Limb (tissue), 2 donors: ENCODE measurements around the gene CCDC6.

Source experiments
- DNase-seq, 2 donors: peaks; one replicate each; pipeline ENCODE4 v3.0.0-alpha.2; 2016; ENCODE audit errors: extremely low spot score in 2 of 2

Gene CCDC6

DNA sequence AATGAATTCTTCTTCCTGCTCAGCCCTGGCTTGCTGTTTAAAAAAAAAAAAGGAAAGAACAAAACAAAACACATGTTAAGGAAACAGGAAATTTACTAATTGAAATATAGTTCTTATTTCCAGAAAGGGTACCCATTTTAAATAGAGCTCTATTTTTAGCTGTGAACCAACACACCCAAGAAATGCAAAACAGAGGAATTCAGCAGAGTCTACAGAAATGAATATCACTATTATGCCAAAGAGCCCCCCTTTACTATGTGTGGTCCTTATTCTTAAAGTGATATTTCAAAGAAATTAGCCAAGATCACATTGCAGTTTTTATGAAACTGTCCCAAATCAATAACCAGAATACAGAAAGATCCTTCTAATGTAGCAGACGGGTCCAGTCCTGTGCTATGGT, 53.7 kb downstream of the CCDC6 start:
- DNase-seq, result no peak

DNA sequence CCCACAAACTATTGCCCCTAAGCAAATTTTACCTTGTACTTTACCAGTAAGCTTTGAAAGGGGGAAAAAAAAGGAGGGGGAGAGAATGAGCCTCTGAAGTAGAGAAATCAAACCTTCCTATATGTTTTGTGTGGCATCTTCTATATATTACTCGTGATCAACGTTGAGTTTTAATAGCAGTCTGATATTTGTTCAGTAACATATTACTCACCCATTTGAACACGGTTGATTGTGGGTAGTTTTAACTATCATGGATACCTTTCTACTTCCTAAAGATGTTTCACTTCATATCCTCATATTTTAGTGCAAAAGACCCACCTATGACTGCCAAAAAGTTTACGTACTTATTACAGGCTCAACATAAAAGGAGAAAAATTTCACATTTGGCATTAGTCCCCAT, 54.5 kb downstream of the CCDC6 start:
- DNase-seq, result no peak

GRCh38 chr10:59847888-59848287, 58.5 kb downstream of the CCDC6 start:
- DNase-seq, result no peak

DNA sequence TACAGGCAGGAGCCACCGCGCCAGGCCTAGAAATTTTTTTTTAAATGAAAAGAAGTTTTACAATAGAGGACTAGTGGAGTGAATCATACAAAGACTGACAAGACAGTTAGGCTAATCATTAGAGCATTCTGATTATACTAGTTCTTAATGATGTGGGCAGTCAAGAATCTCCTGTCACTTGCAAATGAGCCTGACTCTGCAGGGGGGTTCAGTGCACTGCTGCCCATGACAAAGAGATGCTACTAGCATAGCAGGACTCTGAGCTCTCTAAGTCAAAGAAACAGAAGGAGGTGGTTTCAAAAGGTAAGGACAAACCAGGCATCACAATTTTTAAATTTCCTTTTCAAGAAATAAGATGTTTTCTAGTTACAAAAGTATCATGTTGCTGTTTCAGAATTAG, 59.0 kb downstream of the CCDC6 start:
- no peak for DNase-seq

DNA sequence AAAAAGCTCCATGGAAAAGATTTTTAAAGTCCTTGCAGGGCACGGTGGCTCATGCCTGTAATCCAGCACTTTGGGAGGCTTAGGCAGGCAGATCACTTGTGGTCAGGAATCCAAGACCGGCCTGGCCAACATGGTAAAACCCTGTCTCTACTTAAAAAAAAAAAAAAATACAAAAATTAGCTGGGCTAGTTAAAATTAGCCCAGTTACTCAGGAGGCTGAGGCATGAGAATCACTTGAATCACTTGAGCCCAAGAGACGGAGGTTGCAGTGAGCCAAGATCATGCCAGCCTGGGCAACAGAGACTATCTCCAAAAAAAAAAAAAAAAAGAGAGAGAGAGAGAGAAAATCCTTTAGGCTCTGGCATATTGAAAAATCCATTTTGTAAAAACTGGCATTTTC, 61.9 kb downstream of the CCDC6 start:
- DNase-seq, result no peak

DNA sequence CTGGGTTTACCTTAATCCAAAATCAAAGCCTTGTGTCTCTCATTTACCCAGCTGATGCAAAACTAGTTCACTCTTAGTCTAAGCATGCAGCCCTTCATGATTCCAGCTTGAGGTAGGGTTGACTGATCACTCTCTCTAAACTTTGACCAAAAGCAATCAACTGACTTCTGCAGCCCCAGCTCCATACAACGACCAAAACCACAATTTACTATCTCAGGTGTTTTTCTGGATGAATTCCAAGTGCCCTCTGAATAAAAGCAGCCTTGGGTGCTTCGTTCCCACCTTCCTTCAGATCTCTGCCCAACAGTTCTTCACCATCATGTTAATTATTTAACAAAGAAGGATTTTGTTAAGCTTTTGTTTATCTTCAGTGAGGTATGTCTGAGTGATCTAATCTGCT, 62.6 kb downstream of the CCDC6 start:
- DNase-seq, result no peak

DNA sequence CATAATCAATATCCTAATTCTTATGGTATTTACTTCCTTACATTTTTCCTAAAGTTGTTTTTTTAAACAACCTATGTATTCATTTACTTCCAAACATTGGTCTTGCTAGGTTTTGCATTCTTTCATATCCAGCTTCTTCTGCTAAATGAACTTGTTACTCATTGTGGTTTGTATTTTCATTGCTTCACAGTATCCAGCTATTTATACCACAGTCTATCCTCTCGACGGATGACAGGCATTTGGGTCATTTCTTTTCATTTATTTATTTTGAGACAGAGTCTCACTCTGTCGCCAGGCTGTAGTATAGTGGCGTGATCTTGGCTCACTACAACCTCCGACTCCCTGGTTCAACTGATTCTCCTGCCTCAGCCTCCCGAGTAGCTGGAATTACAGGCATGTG, 66.8 kb downstream of the CCDC6 start:
- DNase-seq, result no peak

DNA sequence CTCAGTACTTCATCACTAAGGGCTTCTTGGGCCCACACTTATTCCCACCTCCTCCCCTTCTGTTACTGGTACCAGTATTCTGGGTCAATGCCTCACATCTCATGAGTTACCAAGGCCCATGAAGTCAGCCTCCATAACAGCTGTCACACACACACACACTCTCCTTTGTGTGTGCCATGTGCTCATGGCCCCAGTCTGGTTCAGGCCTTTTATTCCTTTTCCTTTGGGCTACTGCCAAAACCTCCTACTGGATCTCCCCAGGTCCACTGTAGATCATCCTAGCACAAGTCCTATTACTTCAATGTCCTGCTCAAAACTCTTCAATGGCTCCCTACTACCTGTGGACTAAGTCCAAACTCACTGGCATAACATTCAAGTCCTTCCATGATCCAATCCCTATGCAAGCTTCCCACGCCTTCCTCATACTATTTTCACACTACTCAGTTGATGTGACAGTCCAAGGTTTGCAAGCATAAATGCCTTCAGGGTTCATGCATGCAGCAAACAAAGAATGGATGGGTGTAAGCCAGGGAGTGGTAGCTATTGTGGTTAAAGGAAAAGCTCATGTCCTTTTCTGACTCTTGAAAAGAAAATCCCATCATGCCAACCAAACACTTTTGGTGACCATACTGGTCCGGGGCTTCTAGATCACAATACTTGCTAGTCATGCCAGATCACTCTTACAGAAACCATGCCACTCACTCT, 68.1 kb downstream of the CCDC6 start:
- no peak for DNase-seq

DNA sequence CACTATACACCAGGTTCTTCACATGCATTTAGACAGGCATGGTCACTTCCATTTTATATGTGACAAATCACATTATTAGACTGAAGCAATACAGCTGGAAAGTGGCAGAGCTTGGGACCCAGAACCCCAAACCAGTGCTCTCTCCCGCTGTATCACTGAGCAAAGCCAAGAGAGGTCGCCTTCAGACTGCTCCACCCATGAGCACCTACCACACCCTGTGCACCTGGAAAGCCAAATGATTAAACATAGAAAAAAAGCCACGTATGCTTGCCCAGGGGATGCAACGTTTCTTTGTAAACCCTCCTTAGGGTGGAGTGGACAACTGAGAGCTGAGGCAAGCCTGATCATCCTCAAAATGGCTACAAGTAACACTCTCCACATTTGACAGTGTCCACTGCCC, 72.5 kb downstream of the CCDC6 start:
- no peak for DNase-seq

GRCh38 chr10:59832506-59832905, 73.8 kb downstream of the CCDC6 start:
- DNase-seq, result no peak

DNA sequence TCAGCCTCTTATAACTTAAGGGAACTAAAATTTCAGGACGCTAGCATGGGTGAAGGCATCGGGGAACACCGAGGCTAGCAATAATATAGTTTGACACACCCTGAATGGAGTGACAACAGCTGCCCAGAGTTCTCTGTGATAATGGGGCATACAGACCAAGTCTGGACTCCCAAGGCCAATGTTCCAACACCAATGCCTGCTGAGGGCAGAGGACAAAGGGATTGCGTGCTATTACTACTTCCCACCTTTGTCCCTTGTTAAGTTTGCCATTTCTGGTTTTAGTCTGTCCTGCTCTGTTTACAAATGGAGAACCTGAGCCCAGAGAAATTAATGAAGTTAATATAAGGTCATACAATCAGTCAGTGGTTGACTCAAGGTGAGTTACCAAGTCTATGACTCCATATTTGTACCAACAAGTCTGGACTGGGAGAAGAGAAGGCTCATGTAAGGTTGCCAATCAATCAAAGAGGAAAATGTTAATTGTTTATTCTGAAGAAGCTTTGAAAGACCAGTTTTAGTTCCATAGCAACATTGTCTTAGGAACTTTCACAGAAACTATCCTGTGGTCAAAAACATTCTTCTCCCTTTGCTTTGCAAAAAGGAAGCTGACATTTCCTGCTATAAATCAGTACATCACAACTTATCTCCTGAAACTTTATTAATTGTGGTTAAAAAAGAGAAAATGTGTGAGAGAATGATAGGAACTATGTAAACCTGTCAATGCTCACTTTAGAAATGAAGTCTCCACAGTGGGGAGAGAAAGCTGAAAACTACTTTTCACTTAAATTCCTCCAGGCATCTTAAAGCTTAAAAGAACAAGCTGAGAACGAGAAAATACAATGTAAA, 74.5 kb downstream of the CCDC6 start:
- DNase-seq, result no peak

DNA sequence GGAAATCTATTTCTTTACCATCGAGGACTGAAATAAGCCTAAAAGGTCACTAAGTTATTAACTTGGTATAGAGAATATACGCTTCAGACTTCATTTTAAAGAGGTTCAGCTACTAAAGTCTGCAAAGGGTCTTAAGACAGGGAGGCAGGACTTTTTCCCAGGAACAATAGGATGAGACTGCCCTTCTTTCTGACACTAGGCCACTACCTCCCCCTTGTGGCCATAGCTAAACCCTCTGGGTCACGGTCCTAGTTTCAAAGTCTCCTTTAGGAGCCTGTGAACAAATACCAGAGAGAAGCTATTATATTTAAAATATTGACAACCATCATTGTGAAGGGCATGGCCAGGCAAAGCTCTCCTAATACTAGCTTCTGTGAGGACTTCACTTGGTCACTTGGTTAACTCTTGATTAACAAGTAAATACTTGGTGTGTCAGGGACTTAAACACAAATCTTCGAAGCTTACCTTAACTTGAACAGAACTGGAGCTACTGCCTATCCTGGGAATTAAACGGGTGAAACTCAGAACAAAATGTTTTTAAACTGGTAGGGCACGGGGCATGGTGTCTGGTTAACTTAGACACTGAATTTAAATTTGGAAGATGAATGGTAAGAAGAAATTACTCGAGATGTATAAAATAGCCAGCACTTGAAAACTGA, 75.6 kb downstream of the CCDC6 start:
- DNase-seq, result peak; percentile 30 to 46

- no peak for DNase-seq
Measured at GRCh38 chr10:59829601-59830000, 76.8 kb downstream of the CCDC6 start.

DNA sequence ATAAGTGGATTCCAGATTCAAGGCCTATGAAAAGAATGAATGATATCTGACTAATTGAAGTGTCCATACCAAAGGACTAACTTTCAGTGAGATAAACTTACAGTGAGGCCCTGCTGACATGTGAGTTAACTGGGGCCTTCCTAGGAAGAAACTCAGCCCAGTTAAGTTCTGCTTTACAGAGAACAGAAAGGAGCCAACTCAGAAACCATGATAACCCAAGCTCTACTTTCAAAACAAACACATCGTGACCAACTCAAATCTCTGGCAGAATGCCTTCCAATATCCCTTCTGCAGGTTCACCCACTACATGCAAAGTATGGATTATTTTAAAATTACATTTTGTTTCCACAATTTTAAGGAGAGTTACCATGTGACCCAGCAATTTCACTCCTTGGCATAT, 77.3 kb downstream of the CCDC6 start:
- no peak for DNase-seq

GRCh38 chr10:59825932-59826331, 80.4 kb downstream of the CCDC6 start:
- DNase-seq, result no peak

- DNase-seq, result no peak
Measured at GRCh38 chr10:59823751-59824150, 82.6 kb downstream of the CCDC6 start.

DNA sequence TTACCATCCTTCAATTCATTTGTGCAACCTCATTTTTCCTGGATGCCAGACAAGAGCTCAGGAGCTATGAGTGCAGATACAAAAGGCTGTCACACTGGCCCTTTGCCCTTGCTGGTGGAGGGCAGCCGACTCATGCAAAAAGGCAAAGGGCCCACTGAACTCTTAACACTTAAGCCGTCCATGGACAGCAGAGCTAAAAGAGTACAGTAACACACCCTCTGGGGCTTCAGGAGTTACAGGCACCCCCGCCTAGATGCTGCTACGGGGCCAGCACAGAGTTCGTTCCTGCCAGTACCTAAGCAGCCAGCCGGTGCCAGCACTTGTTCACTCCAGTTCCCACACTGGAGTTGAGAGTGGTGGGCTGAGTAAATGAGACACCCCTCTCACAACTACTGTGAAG, 83.2 kb downstream of the CCDC6 start:
- DNase-seq, result no peak

DNA sequence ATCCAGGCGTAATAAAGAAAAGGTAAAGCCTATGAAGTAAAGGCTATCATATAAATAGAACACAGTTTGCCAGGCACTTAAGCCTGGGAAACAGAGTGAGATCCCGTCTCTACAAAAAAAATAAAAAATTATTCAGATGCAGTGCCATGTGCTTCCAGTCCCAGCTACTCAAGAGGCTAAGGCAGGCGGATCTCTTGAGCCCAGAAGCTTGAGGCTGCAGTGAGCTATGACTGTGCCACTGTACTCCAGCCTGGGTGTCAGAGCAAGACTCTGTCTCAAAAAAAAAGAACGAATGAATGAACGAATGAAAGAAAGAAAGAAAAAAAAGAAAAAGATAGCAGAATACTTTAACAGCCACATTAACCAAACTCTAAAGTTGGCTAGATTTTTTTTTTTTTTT, 85.9 kb downstream of the CCDC6 start:
- no peak for DNase-seq

DNA sequence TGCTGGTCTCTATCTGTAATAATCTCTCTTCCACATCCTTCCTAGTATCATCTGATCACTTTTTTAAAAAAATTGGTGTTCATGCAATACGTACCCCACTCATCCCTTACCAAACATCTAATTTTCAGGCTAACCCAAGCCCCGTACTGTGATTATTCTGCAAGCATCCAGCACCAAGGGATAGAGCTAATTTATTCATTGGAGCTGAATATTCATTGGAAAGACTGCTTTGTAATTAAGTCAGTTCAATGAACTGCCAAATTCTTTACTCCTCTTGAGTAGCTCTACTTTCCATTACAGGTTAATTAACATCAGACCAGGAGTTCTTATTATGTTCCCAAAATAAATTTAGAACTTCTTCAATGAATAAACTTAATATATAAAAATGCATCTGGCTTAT, 86.7 kb downstream of the CCDC6 start:
- no peak for DNase-seq

DNA sequence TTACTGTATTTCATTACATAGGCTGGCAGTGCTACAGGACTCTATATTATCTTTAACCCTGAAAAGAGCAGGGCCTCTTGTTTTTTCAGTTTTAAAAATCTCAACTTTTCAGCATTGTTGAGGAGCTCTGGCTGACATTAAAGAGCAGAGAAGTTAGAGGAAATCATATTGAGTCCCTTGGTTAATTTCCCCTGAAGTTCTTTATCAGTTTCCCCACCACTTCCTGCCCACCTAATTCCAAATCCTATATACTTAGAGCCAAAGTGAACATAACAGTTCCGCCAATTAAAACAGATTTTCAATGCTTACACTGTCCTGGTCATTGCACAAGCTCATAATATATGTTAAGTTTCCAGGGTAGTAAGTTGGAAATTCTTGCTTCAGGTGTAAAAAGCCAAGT, 87.1 kb downstream of the CCDC6 start:
- no peak for DNase-seq

DNA sequence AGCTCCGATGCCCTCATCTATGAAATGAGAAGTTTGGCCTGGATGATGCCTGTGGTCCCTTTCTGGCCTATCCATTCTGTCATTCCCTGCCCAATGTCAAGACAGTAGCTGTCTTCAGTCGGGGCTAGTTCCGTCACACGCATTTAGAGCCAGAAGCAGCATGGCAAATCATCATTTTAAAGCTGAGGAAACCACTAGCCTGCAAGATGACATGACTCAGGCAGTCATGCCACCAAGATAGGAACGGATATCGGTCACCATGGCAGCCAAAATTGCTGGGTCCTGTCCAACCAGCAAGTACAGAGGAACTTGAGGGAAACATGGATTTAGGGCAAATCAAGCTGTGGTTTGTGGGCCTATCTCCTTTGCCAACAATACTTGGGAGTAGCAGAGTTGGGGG, 88.6 kb downstream of the CCDC6 start:
- no peak for DNase-seq

DNA sequence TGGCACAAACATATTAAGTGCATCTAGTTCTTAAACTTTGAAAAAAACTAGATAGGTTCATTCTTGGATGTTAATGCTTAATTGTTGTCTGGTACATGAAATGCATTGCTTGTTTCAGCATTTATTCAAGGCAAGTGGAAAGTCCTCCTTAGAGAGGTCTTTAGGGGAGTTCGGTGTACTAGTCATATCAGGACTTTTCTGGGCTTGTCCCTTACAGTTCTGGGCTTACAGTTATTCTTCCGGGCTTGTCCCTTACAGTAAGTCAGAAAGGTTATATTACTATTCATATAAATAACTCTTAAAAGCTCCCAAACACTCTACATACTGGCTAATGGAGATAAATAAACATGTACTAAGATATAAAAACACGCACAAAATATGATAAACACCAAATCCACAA, 91.5 kb downstream of the CCDC6 start:
- no peak for DNase-seq
